Activated T-helper 1 cell treated with Interleukin-2 at 50 U/mL for 16 hours (primary cell): ENCODE measurements around the gene PTTG1IP.

Experiments
- DNase-seq: peaks from one replicate; pipeline ENCODE4 v3.0.0-alpha.2; 2020; ENCODE audit warnings: low read depth

Gene PTTG1IP

DNA sequence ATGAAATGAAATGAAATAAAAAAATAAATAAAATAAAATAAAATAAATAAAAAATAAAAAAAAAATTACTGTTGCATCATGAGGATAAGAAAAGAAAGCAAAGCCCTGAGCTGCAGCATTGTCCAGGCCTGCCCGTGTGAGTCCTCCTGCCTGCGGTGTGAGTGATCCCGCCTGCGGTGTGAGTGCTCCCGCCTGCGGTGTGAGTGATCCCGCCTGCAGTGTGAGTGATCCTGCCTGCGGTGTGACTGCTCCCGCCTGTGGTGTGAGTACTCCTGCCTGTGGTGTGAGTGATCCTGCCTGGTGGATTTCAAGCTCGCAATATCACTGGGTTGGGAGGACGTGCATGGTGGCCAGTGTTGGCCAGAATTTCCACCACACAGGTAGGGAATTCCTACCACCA is 22.4 kb upstream of the PTTG1IP start:
- no peak for DNase-seq

DNA sequence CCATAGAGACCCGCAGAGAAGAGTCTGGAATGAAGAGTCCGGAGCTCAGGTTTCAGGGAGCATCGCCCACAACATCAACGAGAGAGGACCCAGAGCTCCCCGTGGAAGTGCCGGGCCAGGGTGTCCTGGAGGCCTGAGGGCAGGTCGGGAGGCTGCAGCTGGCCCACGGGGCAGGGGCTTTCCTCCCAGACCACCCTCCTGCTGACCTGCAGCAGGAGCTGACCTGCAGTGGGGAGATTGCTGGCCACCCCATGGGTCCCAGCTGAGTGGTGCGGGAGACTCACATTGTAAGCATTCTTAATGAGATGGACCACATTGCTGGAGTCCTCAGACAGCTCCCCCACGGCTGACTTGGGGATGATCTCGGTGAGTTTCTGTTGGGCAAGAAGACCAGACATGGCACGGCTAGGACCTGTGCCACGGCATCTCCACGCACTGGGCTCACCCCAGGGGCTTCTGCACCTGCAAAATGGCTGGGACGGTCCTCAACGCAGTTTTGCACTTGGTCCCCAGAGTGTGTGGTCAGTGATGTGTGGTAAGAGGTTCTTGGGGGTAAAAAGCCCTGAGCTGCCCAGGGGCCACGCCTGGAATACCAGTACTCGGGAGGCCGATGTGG is 21.3 kb upstream of the PTTG1IP start:
- DNase-seq = no peak

DNA sequence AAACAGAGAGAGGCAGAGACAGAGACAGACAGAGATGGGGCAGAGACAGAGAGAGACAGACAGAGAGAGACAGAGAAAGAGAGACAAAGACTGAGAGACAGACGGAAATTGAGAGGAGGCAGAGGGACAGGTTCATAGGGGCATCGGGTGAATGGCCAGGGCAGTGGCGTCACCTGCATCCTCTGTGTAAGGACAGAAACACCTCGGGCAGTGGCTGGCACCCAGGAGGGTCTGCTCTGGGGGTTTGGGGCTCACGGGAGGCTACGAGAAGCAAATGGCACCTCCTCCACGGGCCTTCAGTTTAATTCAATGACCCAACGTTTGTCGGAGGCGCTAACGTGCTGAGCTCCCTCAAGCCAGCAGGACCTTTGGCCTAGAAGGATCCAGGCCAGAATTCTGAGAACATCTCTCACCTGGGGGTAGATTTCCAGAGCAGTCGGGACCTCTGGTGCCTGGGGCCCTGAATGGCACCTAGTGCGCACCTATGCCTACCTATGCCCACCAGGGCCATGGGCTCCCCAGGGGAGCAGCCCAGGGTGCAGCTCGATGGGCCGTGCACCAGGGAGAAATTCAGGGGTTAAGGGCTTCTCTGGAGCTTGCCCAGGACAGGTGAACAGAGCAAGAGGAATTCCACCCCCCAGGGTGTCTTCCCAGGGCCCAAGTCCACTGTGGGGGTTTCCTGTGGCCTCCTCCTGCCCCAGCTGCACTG is 20.6 kb upstream of the PTTG1IP start:
- DNase-seq = no peak

DNA sequence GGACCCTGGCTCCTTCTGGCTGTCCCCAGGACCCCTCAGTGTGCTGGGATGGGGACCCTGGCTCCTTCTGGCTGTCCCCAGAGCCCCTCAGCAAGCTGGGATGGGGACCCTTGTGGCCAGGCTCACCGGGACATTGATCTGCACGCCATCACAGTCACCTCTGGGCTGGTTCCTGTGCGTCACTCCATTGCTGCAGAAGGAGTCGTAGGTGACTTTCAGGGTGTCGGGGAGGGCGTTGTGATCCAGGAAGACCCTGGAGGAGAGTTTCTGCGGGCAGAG is 19.7 kb upstream of the PTTG1IP start:
- no peak for DNase-seq

DNA sequence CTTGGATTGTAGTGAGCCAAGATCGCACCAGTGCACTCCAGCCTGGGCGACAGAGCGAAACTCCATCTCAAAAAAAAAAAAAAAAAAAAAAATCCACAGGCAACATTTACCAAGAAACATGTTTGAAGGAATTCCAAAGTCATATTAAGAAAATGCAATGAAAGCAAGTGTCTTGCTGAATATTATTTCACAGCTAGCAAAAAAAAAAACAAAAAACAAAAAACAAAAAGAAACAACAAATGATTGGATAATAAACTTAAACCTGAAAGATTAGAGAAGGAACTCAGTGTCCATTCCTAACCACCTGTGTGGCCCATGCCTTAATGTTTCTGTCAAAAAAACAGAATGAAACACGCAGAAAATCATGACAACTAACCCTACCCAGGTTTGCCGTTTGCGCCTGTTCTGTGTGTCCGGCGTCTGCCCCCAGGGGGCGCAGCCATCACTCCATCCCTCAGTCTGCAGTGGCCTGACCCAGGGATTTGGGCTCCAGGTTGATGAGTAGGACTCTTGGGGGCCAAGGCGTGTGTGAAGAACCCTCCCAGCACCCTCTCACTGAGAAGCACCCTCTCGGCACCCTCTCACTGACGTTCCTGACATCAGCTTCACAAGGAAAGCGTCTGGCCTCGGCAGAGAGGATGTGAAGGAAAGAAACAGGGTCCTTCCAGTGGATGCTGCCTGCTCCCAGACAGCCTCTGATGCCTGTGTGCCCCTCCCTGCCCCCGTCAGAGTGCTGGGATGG is 19.2 kb upstream of the PTTG1IP start:
- peak; percentile 64 for DNase-seq

DNA sequence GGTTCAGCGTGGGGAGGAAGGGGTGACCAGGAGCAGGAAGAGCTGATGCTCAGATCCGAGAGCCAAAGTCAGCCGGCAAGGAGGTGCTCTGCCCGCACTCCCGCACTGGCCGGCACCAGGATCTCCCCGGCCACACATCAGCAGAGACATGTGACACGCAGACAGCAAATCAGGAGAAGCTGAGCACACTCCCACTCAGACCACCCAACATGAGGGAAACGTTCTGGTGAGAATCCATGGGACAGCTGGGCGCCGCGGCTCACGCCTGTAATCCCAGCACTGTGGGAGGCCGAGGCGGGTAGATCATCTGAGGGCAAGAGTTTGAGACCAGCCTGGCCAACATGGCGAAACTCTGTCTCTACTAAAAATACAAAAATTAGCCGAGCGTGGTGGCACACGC is 18.6 kb upstream of the PTTG1IP start:
- DNase-seq = no peak

GRCh38 chr21:44891631-44892031 is 18.1 kb upstream of the PTTG1IP start:
- no peak for DNase-seq

- no peak for DNase-seq
Observed at GRCh38 chr21:44890961-44891541, 17.6 kb upstream of the PTTG1IP start.

DNA sequence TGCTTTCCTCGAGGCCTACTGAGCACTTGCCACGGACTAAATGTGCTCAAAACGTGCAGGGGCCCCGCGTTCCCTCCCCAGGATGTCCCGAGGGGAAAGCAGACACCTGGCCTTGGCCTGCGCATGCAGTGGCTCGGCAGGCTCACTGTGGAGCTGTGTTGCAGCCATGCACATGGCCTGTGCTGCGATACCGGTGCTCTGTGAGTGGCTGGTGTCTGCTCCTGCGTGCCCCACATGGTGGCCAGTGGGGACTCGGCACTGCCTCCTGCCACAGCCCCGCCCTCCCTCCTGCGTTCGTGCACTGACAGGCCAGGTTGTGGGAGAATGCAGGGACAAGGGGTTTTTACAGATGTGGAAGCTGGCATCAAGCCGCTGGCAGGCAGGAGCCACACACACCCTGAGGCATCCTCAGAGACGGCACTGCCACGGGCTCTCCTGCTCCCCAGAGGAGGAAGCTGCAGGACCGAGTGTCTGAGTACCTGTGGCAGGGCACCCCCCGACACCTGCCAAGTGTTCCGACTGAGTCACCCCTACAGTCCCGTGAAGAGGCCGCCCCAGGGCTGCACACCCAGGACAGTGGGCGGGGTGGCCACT is 16.9 kb upstream of the PTTG1IP start:
- no peak for DNase-seq

DNA sequence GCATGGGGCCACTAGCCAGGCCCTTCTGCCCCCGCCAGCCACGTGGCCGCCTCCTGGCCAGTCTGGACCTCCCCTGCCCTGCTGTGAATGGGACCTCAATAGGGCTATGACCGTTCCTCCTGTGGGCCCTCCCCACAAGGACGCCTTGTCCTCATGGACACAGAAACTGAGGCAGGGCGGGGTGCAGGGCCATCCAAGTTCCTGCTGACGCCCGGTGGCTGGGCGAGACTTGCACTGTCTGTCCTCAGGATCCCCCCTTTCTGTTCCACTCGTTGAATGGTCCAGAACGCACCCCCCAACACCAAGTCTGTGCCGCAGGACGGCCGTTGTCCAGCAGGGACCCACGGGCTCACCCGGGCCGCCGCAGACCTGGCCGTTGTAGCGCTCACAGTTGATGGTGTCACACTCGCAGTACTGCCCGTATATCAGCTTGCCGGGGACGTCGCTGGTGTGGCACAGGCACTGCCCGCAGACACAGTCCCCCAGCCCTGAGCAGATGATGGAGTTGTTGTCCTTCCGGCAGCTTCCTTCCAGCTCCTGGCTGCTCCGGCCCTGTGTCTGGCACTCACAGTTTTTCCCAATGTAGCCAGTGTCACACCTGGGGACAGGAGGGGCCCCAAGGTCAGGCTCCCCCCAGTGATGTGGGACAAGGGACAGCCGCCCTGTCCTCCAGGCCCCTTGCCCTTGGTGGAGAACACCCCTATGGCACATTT is 16.3 kb upstream of the PTTG1IP start:
- DNase-seq = no peak

DNA sequence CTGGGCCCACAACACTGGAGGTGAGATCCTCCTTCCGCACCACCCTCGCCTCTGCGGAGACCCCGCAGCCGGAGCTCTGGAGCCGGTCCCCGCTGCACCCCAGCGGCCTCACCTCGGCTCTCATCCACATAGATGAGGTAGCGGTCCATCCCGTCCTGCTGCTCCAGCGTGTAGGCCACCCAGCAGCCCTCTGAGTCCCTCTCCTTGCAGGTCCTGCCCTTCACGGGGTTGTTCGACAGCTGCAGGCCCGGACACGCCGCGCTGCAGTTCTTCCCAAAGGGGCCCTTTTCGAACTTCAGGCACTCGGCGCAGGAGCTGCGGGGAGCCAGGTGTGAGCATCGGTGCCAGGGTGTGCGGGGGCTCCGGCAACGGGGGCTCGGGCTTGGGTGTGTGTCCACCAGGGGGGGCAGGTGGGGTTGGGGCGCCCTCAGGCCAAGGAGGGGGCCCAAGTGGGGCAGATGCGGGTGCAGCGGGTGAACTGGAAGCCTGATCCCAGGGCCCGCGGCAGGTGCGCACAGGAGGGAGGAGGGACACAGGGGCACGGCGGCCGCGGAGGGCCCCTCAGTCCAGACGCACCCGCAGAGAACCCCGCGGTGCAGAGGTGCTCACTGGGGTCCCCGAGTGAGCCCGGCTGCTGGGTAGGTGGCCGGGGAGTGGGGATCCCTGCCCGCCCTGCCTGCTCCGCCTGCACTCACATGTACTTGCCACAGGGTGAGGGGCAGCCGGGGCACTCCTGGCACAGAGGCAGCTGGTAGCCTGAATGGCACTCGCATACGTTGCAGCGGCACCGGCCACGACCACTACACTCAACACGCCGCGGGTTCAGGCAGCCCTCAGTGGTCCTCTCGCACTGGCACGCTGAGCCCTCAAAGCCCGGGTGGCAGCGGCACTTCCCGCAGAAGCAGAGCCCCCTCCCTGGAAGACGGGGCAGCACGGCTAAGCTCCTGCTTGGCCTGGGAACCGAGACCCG is 15.4 kb upstream of the PTTG1IP start:
- no peak for DNase-seq

GRCh38 chr21:44887807-44888580 is 14.5 kb upstream of the PTTG1IP start:
- no peak for DNase-seq

DNA sequence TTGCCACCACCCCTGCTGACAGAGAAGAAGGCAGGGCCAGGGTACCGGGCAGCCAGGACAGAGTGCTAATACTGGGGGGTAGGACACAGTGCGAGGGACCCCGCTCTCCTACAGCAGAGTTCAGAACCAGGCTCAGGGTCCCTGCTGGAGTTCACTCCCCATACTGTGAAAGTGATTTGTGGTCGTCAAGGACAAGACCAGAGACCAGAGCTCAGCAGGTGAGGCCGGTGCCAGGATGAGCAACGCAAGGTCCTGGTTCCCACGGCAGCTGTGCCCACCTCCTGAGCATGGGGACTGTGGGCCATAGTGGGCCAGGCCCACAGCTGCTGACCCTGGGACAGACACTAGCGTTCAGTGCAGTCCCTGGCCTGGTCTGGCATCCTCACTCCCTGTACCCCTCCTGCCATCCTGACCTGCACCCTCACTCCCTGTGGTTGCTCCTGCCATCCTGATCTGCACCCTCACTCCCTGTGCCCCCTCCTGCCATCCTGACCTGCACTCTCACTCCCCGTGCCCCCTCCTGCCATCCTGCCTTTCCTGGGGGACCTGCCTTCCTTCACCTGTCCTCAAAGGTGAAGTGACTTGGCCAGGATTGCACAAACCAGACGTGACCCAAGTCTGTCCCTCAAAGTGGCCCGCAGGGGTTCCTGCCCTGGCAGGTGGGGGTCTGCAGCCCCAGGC is 13.8 kb upstream of the PTTG1IP start:
- DNase-seq = no peak

- DNase-seq = no peak
Observed at GRCh38 chr21:44886113-44887075, 12.9 kb upstream of the PTTG1IP start.

DNA sequence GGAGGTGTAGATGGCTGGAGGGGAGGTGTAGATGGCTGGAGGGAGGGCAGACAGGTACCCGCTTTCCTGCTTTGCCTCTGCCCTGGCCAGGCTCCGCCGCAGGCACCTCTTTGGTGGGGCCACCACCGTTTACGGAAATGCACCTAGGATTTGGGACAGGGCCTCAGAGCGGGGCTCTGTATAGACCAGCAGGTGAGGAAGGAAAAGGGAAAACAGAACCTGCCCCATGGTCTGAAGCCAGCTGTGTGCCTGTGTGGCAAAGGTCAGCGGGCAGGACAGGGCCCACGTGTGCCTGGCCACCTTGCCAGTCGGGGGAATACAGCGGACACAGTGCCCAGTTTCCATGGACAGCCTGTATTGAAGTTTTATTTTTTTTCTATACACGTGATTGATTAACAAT is 12.1 kb upstream of the PTTG1IP start:
- no peak for DNase-seq

GRCh38 chr21:44884097-44884496 is 10.6 kb upstream of the PTTG1IP start:
- DNase-seq = no peak

DNA sequence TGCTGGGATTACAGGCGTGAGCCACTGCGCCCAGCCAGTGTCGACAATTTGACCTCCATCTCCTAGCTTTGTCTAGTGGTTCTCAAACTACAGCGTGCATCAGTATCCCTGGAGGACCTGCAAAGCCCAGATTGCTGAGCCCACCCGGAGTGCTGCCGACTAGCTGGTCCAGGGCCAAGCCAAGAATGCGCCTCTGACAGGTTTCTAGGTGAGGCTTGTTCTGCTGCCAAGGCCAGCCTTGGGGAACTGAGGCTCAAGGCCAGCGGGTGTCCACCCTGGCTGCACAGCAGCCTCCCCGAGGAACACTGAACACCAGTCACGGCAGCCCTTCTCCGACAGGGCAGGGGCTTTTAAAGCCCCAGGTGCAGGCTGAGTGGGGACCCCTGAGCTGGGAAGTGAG is 9.8 kb upstream of the PTTG1IP start:
- no peak for DNase-seq

GRCh38 chr21:44881198-44881872 is 7.8 kb upstream of the PTTG1IP start:
- DNase-seq = no peak
